GM18498 (cell line): ENCODE results near the gene KCTD16.

Experiments used
- ATAC-seq: cut with Tn5 transposase; IDR thresholded peaks from one replicate; pipeline ENCODE4 v1.9.1; 2021; ENCODE audit warnings: mild to moderate bottlenecking, moderate library complexity; ENCODE audit not compliant: unreplicated experiment

Gene KCTD16

DNA sequence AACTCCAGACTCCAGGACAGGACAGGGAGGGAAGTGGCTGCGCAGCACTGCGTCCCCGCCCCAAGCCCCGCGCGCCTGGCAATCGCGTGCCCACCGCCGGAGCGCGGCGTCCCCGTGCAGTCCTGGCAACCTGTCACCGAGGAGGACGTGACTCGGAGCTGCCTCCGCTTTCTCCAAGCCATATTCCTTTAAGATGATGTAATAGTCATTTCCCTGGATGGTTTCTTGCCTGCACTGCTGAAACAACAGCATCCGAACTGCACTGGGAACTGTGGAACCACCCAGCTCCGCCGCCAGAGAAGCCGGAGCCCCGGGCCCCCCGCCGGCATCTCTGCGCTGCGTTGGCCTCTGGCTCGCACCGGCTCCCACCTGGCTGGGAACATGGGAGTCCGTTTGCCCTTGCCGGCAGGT, 34.5 kb downstream of the KCTD16 start:
- no peak for ATAC-seq

DNA sequence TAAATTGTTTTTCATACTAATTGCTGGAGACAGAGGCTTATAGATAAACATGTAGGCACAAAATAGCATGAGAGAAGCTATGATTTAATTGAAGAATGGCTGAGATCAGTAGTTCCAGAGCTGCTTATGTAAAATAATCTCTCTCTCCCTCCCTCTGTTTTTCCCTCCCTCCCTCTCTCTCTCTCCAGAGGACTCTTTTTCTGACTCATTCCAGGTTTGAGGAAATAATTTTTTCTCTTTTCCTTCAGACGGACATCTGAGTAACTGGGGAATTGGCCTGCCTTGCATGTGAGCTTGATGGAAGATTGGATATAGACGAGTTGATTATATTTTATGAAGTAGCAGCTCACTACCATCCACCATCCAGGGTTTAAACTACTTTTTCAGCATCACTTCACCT, 35.5 kb downstream of the KCTD16 start:
- ATAC-seq, result no peak

DNA sequence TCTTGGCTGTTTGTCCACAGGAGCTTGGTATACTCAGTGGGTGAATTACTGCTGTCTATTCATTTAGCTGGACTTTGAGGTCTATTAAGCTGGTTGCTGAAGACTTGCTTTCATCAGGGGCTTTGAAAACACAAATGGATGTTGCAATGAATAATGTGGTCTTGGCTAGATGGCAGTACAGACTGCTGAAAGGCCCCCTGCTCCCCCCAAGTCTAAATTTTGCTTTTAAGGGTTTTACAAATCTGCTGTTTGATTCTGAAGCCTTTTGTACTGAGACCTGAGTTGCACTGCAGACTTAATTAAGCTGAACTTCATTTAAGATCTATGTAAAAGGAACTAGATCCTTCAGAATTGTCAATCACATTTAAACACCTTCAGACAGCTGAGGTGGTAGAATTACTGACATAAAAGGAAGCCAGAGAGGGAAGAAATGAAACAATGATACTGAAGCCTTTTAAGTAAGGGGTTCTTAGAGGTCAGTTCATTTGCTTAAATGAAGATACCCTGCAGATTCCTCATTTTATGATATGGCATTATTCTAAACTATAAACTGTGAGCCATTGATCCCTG, 37.3 kb downstream of the KCTD16 start:
- no peak for ATAC-seq

DNA sequence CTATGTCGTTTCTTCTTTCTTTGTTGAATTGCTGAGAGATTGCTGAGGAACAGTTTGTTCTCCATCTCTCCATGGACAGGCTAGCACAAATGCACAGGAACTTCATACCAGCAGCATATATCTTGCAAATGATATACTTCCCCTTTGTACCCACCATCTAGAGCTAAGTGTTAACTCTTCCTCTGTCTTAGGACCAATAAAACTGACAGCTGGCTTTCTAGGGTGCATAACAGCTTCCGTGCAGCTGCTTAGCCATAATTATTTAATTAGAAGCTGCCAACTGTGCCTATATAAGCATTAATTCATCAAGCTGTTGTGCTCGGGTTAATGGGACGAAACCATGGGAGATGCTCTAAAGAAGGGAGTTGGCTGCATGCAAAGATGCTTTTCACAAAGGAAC, 38.7 kb downstream of the KCTD16 start:
- ATAC-seq, result no peak

DNA sequence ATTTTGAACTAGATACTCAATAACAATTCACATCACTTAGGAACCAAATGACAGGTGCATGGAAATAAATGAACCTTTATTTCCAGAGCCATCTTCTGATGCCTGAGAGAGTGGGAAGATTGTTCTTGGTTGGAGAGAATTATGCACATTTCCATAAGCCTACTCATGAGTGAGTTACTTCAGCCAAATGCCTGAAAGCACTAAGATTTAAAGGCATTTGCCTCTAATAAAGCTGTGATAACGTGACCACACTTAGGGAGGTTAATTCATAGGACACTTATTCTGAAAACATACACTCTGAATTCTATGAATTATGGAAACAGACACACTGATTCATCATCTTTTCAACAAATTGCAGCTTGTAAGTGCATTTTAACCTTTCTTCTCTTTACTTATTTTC, 40.0 kb downstream of the KCTD16 start:
- no peak for ATAC-seq

DNA sequence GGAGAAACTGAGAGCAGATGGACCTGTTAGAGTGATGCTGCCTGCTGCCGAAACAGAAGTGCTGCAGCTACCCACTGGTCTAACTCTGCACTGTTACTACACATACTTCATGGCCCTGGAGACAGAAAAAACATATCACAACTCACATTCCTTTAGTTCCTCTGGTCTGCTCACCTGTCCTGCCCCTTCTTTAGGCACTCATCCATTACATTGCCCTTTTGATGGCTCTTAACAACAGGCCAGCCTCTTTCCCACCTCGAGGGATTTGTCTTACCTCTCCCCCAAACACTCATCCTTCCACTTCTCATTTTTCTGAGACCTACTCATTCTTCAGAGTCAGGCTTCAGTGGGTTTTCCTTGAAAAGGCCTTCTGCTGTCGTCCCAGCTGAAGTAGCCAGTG, 49.2 kb downstream of the KCTD16 start:
- ATAC-seq, result no peak

DNA sequence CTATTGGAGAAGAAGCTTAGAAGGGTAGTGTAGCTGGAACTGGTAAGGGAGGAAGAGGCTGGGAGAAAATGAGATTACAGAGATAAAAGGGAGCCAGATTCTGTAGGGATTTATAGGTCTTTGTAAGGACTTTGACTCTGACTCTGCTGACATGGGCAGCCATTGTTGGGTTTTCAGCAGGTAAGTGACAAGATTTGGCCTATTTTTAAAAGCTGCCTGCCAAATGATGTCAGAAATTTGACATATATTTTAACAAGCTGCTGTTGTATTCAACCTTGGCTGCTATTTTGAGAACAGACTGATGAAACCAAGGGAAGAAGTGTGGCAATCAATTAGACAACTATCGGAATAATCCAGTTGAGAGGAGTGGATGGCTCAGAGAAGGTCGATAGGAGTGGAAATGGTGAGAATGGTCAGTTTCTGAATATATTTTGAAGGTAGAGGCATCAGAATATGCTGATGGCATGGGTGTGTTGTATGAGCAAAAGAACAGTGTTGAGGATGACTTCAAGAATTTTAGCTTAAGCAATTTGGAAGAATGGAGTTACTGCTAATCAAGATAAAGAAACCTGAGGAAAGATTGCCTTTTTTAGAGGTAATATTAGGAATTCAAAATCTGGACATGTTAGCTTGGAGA, 56.8 kb downstream of the KCTD16 start:
- ATAC-seq, result no peak

DNA sequence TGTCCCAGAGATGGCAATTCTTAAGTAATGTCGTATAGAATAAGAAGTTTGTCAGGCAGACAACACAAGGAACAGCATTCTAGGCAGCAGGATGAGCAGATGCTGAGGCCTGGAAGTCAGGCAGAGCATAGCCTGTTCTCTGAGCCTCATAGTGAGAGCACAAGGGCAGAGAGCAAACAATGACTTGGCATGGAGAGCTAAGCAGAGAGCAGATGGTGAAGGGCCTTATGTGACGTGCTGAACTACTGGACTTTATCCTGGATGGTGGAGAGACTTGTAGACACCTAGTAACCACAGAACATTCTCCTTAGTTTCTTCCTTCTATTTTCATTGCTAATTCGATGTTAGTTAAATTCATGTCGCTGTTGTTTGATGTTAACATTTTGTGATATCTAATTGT, 60.1 kb downstream of the KCTD16 start:
- no peak for ATAC-seq

DNA sequence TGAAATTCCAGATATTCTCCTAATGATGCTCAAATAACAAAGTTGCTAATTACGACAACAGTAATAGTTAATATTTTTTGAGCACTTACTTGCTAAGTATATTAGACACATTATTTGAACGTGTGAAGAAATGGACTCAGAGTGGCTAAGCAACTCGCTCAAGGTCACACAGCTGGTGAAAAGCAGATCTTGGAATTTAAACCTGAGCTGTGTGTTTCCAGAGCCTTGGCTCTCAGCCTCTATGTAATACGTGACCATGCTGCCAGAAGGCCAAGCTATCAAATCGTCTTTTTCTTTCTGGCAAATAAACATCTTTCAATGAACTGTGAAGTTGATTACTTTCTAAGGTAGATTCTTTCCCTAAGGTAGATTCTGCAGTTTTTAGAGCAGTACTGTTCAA, 61.6 kb downstream of the KCTD16 start:
- ATAC-seq, result no peak

DNA sequence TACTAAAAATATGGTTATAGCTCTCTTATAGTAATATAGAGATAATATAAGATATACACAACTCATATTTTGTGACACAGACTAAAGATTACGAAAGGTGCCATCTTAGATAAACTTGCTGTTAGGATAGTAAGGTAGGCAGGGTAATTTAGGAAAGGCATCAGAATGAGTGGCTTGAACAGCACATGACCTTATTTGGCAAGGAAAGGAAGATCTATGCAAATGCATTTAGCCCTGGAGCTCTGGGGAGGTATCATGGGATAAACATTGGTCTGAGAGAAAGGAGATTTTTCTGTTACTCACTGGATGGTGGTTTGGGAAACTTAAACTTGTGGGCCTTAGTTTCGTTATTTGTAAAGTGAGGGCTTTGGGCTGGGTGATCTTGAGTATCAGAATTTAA, 65.8 kb downstream of the KCTD16 start:
- no peak for ATAC-seq

DNA sequence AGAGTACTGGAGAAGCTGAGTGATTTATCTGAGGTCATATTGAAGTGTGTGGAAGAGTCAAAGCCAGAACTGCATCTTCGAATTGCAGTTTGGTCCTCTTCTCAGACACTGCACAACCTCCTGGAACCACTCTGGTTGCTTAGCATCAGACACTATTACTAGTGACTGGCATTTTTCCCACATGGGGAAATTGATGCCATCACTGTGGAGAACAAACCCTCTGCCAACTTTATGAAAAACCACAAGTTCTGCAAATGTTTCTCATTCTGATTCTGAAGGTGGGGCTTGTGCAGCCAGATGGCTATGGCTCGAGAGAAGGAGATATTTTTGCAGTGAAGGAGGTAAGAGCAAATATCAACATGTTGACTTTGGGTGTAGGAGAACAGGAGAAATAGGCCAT, 67.2 kb downstream of the KCTD16 start:
- no peak for ATAC-seq

DNA sequence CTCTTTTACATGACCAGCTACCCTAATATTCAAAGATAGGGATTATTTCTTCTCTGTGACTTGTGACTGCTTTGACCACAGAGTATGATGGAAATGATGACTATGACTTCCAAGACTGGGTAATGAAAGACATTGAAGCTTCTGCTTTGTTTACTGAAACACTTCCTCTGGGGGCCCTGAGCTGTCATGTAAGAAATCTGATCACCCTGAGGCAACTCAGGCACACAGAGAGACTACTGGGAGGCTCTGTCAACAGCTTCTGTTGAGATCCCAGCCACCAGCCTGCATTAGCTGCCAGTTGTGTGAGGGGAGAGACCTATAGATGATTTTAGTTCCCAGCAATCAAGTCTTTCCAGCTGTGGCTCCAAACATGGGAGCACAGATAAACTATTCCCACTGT, 76.5 kb downstream of the KCTD16 start:
- ATAC-seq, result no peak

DNA sequence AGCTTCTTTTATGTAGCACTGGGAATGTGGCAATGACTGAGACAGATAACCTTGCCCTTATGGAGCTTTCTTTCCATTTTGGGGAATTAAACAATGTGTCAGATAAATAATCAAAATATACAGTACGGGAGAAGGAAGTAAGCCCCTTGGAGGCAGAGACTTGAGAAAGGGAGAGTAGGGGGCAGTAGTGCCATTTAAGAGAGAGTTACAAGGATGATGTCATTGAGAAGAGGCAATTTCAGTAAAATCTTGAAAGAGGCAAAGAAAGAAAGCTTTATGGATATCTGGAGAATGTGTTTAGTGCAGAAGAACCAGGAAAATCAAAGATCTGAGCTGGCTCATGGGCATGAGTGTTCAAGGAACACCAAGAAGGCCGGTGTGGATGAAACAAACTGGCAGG, 77.3 kb downstream of the KCTD16 start:
- no peak for ATAC-seq

DNA sequence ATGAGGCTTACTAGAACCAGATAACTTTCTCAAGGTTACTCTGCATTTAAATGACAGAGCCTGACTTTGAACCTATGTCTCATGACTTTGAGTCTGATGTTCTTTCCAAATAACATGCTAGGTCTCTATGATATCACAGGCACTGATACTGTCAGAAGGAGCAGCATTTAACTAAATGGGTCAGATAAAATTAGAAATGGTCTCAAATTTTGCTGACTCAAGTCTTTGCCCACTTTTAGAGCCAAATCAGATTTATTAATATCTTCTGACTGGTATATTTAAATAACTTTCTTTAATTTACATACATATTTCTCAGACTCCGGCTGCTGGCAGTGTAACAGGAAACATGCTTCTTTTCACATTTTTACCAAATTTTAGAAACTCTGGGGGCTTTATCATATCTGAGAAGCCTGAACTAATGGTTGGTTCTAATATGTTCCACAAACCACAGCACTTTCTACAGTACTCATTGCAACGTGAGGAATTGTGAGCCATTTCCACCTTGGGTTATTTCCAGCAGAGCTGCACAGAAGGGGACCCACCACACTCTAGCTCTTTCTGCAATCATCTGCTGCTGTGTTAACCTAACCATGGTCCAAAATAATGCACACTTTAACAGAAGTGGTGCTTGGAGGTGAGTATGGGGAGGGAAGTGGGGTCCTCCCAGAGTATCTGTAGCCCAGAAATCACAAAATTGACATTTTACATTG, 79.2 kb downstream of the KCTD16 start:
- ATAC-seq, result no peak

DNA sequence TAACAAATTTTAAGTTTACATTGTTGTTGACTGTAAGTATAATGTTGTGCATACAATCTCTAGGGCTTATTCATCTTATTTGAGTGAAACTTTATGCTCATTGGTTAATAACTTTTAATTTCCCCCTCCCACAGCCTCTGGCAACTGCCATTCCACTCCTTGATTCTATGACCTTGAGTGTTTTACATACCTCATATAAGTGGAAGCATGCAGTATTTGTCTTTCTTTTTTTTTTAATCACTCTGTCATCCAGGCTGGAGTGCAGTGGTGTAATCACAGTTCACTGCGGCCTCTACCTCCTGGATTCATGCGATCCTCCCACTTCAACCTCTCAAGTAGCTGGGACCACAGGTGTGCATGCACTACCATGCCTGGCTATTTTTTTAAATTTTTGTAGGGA, 83.9 kb downstream of the KCTD16 start:
- ATAC-seq, result no peak

DNA sequence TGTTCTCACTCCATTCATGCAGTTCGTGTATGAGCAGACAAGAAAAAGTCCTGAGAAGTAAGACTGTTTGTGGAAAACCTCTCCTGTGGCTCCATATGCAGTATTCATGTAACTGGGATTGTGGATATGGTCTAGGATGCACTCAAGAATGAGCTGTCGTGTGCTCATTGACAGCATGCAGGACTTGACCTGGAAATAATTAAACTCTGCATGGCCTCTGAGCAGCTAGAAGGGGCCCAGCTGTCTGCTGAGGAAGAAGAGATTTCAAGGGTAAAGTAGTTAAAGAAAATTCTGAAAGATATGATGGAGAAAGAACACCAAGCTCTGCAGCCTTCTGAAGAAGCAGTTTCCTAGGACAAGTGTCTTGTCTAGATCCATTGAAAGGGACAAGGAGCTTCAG, 89.4 kb downstream of the KCTD16 start:
- ATAC-seq, result no peak

DNA sequence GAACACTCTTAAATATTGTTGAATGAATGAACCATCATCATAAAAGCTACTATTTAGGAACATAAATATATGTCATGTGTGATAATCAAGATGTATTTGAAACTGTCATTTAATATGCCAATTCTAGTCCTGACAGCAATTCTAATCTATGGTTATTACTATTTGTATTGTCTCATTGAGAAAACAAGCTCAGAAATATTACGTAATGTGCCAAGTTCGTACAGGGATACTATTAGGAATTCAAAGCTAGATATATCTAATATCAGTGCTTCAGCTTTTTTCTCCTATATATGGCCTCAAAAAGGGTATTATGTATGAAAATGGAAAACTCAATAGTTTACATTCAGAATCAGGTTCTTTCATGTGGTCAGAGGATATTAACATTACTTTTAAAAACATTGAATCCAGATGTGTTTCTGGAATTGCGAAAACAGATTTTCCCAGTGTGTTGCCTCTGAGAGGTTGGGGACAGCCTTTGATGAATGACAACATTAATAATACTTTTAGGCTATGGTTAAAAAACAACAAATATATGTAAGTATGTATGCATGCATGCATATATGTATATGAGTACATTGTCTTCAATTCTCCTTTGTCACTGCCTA, 95.1 kb downstream of the KCTD16 start:
- ATAC-seq, result no peak

DNA sequence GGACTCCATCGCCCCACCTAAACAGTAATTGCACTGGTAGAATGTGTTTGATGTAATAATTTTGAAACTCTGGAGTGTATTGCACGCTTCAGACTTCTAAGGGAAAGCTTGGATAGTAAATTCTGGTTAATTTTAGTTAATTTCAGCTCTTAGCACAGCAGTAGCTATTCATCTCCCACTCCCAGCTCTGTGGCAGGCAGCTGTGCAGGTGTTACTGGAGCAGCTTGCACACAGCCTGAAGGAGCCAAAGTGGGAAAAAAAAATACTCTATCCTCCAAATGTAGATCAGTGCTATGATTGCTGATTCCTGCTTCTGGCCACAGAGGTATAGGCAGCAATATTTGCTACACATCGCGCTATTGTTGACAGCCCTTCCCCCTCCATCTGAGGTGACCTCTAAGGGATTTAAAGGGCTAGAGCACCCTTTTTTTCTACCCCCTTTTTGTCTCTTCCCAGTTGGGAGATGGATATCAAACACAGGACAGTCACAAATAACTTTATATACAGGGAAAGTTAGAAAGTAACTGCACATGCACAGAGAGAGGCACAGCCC, 97.4 kb downstream of the KCTD16 start:
- ATAC-seq, result no peak

DNA sequence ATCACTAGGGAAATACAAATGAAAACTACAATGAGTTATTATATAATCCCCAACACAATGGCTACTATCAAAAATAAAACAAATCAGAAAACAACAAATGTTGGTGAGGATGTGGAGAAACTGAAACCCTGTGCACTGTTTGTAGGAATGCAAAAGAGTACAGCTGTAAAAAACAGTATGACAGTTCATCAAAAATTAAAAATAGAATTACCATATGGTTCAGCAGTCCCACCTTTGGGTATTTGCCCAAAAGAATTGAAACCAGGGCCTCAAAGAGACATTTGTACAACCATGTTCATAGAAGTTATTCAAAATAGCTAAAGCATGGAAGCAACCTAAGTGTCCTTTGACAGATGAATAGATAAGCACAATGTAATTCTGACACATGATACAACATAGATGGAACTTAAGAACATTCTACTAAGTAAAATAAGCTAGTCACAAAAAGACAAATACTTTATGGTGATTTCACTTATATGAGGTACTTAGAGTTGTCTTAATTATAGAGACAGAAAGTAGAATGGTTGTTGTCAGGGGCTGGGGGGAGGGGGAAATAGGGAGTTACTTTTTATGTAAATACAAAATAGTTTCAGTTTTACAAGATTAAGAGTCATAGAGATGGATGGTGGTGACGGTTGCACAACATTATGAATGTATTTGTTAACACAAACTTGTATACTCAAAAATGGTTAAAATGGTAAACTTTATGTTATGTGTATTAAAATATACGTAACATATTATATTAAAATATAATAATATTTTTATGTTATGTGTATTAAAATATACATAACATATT, 102.8 kb downstream of the KCTD16 start:
- ATAC-seq, result peak; percentile 71

DNA sequence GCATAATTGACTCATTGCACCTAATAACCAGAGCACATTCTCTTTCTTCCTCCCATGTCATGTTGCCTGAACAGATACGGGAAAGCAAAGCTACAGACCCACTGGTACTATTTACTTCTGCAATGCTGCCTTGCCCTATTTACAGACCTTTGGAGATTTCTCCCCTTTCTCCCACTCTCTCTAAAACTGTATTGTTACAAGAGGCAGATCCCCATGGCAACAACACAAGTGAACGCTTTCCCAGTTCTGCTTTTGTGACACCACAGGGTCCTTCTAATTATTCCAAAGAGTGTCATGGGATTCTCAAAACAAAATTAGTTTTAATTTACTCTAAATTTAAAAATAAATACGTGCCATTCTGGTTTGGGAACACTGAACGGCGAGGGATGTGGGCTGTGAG, 104.7 kb downstream of the KCTD16 start:
- ATAC-seq, result no peak
